GM19099 (cell line): ENCODE data around the gene UMOD.

ENCODE experiments used
- POLR2A ChIP-seq: IDR thresholded peaks from 3 replicates; pipeline ENCODE4 v1.6.1; 2011; ENCODE audit warnings: low read depth; ENCODE audit not compliant: insufficient read length; ENCODE audit errors: extremely low read depth

UMOD gene

DNA sequence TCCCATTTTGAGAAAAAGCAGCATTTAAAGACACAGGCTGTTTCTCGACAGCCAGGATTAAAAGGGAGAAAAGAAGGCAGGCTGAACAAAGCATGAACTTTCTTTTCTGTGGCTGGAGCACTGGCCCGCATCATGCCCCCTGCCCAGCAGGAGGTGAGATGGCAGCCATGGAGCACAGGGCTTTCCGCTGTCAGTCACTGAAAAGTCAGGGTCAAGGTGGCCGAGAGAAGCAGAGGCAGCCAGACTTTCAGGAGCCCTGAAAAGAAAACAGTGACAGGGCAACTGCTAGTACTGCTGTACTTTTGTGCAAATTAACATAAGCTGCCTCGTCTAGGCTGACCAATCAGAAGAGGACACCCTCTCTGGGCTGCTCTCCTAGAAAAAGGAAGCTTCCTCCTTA is 19.4 kb downstream of the UMOD start:
- TF ChIP-seq POLR2A: no peak

GRCh38 chr16:20332411-20332810 is 20.1 kb downstream of the UMOD start:
- TF ChIP-seq POLR2A: no peak

DNA sequence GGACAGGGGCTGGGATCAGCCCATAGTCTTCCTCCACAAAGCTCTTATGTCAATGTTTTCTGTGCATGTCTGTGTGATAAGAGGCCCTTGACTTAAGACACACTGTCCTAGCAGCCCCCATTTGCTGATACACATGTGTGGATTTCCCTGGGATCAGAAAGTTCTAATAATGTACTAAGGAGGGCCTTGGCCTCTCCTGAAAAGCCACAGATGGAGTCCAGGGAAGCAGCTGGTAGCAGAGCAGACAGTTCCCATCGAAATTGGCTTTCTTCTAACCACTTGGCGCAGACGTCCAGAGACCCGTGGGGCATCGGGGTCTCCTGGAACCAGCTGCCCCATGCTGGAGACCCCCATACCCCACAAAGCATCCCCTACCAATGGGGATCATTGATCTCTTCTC is 20.9 kb downstream of the UMOD start:
- TF ChIP-seq POLR2A: no peak

- TF ChIP-seq POLR2A: no peak
These were observed 22.9 kb downstream of the UMOD start for GRCh38 chr16:20329392-20330138.

DNA sequence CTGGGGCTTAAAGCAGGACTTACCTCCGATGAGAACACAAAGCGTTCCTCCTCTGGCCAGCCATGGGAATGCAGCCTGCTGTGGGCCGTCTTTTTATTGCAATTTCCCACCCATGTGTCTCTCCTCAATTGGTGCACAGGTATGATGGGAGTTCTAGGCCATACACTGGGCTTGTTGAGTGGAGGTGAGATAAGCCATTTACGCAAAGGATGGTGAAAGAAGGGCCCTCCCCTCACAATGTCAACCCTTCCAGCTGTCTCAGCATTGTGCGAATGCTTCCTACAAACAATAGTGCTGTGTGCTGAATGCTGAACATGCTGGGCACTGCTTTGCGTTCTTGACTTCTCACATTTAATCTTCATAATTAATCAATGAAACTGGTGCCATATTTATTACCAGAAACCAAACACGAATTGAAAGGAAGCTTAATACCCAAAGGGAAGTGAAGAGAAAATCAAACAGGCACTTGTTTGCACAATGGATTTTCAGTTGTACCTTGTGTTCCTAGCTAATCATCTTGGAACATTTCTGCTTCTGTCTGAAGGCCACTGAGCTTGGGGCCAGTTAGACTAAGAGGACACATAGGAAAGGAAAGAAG is 25.0 kb downstream of the UMOD start, which contains the start of gene GP2:
Gene GP2, minus strand, starts transcription at position 70 of the 598 bp plus-strand sequence. CDS start 1,082 bp downstream, outside the sequence.
- no peak for TF ChIP-seq POLR2A

GRCh38 chr16:20326321-20326720 is 26.2 kb downstream of the UMOD start:
- TF ChIP-seq POLR2A: no peak

- no peak for TF ChIP-seq POLR2A
These were observed 27.5 kb downstream of the UMOD start for GRCh38 chr16:20325005-20325404.

- TF ChIP-seq POLR2A: no peak
These were observed 28.9 kb downstream of the UMOD start for GRCh38 chr16:20323591-20324117.

GRCh38 chr16:20322696-20323095 is 29.8 kb downstream of the UMOD start:
- TF ChIP-seq POLR2A: no peak

GRCh38 chr16:20321671-20322070 is 30.8 kb downstream of the UMOD start:
- no peak for TF ChIP-seq POLR2A

DNA sequence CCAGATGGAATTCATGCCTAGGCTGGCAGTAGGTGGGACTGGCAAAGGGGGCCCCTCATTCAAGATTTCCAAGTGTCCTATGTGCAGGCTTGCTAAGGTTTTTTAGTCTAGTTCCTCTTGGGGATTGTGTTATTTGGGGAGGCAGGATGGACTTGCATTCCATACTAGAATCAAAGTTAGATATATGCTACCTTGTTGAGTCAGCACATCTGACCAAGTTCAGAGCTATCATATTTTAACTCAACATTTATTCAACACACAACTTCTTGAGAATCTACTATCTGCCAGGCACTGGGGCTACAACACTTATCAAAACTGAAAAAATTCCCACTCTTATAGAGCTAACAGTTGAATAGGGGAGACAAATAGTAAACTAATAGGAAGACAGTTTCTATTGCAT is 31.9 kb downstream of the UMOD start:
- TF ChIP-seq POLR2A: no peak

GRCh38 chr16:20320178-20320577 is 32.3 kb downstream of the UMOD start:
- no peak for TF ChIP-seq POLR2A

DNA sequence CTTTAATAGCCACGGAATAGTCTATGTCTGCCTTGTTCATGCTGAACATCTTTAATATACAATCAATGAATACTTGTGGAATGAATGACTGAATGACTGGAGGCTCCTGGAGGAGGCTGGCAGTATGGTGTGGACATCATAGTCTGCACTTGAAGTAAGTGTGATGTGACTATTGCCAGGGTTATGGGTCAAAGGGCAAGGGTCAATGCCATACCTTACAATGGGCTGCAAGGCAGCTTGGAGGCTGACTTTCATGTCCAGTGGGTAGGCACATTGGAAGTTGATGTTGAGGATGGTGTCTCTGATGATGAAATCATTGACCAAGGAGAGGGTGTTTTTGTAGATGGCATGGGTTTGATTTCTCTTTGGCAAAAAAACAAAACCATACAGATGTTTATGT is 33.1 kb downstream of the UMOD start:
- no peak for TF ChIP-seq POLR2A

- no peak for TF ChIP-seq POLR2A
These were observed 34.1 kb downstream of the UMOD start for GRCh38 chr16:20318437-20318836.

GRCh38 chr16:20318006-20318405 is 34.5 kb downstream of the UMOD start:
- no peak for TF ChIP-seq POLR2A

DNA sequence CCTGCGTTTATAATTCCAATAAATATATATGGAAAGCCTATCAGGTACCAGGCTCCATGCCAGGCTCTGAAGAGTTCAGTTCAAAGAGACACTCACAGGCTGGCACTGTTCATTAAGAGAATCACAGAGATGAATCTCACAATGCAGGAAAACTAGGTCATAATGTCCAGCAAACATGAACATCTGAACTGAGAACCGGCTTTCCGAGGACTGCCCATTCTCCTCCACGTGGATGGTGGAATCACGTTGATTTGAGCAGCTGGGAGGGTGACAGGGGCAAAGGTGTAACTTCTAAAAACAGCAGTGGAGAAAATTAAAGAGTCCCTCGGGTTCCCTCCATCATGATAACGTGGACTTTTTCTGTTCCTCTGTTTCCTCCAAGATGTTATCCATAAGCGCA is 35.4 kb downstream of the UMOD start:
- TF ChIP-seq POLR2A: no peak
